ENCODE measurements around the gene ORM1.
"Not testable (repeated sequence)": the region's sequence is repeated elsewhere in the genome, so short reads cannot be mapped to it uniquely, and the experiment has no call there.

The ORM1 gene

GRCh38 chr9:114322831-114323531 is at the start of gene ORM1:
TSS of gene ORM1 (plus strand) at chr9:114323098. CDS start at chr9:114323134, 36 bp downstream.
- not testable (repeated sequence) for DNase-seq (ENCODE audit: low spot score)

- DNase-seq (ENCODE audit: low spot score) = no peak
Observed at GRCh38 chr9:114273461-114273881, 49.4 kb upstream of the ORM1 start.

- no peak for DNase-seq (ENCODE audit: low spot score)
Observed at GRCh38 chr9:114274217-114274616, 48.7 kb upstream of the ORM1 start.

GRCh38 chr9:114275246-114276004 is 47.5 kb upstream of the ORM1 start:
- DNase-seq (ENCODE audit: low spot score) = no peak

- DNase-seq (ENCODE audit: low spot score) = no peak
Observed at GRCh38 chr9:114276908-114277821, 45.7 kb upstream of the ORM1 start.

GRCh38 chr9:114278356-114278755 is 44.5 kb upstream of the ORM1 start:
- DNase-seq (ENCODE audit: low spot score) = no peak

- DNase-seq (ENCODE audit: low spot score) = no peak
Observed at GRCh38 chr9:114278881-114279570, 43.9 kb upstream of the ORM1 start.

- DNase-seq (ENCODE audit: low spot score) = no peak
Observed at GRCh38 chr9:114279693-114280092, 43.2 kb upstream of the ORM1 start.

- DNase-seq (ENCODE audit: low spot score) = no peak
Observed at GRCh38 chr9:114280636-114281472, 42.0 kb upstream of the ORM1 start.

- DNase-seq (ENCODE audit: low spot score) = no peak
Observed at GRCh38 chr9:114281473-114282103, 41.3 kb upstream of the ORM1 start.

GRCh38 chr9:114282104-114282485 is 40.8 kb upstream of the ORM1 start:
- no peak for DNase-seq (ENCODE audit: low spot score)

GRCh38 chr9:114282507-114282906 is 40.4 kb upstream of the ORM1 start:
- DNase-seq (ENCODE audit: low spot score) = no peak

- no peak for DNase-seq (ENCODE audit: low spot score)
Observed at GRCh38 chr9:114282926-114283325, 40.0 kb upstream of the ORM1 start.

- DNase-seq (ENCODE audit: low spot score) = no peak
Observed at GRCh38 chr9:114283551-114284111, 39.3 kb upstream of the ORM1 start.

GRCh38 chr9:114284316-114285060 is 38.4 kb upstream of the ORM1 start:
- DNase-seq (ENCODE audit: low spot score) = no peak

- no peak for DNase-seq (ENCODE audit: low spot score)
Observed at GRCh38 chr9:114285166-114285867, 37.6 kb upstream of the ORM1 start.

- no peak for DNase-seq (ENCODE audit: low spot score)
Observed at GRCh38 chr9:114286146-114286679, 36.7 kb upstream of the ORM1 start.

GRCh38 chr9:114287001-114287762 is 35.7 kb upstream of the ORM1 start:
- DNase-seq (ENCODE audit: low spot score) = no peak
